ENCODE results near the gene FILIP1L.

Gene FILIP1L

DNA sequence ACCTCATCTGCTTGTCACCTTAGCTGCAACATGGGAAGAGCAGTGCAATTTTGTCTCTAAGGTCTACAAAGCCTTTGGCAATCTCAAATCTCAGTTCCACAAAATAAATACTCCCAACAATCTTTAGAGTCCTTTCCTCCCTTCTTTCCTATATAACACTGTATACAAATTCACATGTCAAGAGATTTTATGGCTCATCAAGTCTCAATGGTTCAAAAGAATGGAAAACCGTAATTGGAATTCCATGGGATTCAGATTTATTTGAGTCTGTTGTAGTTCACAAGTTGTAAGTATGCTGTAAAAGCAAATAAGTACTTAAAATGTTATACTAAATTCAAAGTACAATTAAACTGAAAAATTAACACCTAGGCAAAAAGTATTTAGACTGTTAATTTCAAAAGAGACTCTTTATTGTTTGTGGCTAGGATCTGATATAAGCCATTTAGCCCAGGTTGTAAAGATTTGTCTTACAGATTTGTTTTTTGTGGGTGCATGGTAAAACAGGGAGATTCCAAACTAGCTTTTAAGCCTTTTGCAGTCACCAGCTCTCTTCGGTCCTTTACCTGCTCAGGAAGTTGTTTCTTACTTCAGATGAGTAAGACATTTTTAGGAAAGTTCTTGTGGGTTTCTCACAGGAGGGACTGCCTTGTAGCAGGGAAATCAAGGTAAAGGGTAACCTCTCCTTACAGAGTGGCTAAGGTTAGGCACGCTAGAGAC is 246.5 kb downstream of the FILIP1L start:
- TF ChIP-seq, protein P1, sequence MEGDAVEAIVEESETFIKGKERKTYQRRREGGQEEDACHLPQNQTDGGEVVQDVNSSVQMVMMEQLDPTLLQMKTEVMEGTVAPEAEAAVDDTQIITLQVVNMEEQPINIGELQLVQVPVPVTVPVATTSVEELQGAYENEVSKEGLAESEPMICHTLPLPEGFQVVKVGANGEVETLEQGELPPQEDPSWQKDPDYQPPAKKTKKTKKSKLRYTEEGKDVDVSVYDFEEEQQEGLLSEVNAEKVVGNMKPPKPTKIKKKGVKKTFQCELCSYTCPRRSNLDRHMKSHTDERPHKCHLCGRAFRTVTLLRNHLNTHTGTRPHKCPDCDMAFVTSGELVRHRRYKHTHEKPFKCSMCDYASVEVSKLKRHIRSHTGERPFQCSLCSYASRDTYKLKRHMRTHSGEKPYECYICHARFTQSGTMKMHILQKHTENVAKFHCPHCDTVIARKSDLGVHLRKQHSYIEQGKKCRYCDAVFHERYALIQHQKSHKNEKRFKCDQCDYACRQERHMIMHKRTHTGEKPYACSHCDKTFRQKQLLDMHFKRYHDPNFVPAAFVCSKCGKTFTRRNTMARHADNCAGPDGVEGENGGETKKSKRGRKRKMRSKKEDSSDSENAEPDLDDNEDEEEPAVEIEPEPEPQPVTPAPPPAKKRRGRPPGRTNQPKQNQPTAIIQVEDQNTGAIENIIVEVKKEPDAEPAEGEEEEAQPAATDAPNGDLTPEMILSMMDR (IDR thresholded peaks at IDR 0.05; ENCODE audit: extremely low read depth, missing control alignments), result no peak
- no peak for DNase-seq (ENCODE audit: low spot score)

- DNase-seq (ENCODE audit: low spot score), result no peak
Measured at GRCh38 chr3:99866261-99866761, 248.0 kb downstream of the FILIP1L start.

GRCh38 chr3:99865321-99865720 is 249.0 kb downstream of the FILIP1L start:
- DNase-seq (ENCODE audit: low spot score), result no peak

More at GRCh38 chr3:99866261-99866761, 248.0 kb downstream of the FILIP1L start:
- TF ChIP-seq, protein P1 (IDR thresholded peaks at IDR 0.05; ENCODE audit: extremely low read depth, missing control alignments), result no peak

GRCh38 chr3:99864289-99864688 is 250.0 kb downstream of the FILIP1L start:
- TF ChIP-seq, protein P1 (IDR thresholded peaks at IDR 0.05; ENCODE audit: extremely low read depth, missing control alignments), result no peak
- DNase-seq (ENCODE audit: low spot score), result no peak

More at GRCh38 chr3:99865321-99865720, 249.0 kb downstream of the FILIP1L start:
- TF ChIP-seq, protein P1 (IDR thresholded peaks at IDR 0.05; ENCODE audit: extremely low read depth, missing control alignments), result no peak

DNA sequence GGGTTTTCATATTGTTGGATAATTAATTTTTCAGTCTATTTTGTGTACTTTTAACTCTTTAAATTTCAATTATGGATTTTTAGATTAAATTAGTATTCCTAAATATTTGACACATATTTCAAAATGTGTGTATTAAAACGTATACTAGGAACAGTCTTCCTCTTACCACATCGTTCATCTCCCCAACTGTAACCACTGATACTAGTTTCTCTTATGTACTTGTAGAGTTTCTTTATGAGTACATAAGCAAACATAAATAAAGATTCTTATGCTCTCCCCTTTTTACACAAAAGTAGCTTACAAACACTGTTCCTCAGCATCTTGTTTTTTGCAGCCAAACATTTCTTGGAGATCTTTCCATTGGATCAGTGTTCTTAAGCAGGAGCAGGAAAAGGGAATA is 250.7 kb downstream of the FILIP1L start:
- DNase-seq (ENCODE audit: low spot score), result no peak
- TF ChIP-seq, protein P1 (IDR thresholded peaks at IDR 0.05; ENCODE audit: extremely low read depth, missing control alignments), result no peak

DNA sequence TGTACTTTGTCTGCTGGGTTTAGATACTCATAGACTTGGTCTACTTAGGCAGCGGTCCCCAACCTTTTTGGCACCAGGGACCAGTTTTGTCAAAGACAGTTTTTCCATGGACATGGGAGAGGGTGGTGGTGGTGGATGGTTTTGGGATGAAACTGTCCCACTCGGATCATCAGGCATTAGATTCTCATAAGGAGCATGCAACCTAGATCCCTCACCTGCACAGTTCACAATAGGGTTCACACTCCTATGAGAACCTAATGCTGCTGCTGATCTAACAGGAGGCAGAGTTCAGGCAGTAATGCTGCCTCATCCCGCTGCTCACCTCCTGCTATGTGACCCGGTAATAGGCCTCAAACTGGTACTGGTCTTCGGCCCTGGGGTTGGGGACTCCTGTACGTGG is 251.3 kb downstream of the FILIP1L start:
- TF ChIP-seq, protein P1 (IDR thresholded peaks at IDR 0.05; ENCODE audit: extremely low read depth, missing control alignments), result no peak
- no peak for DNase-seq (ENCODE audit: low spot score)

GRCh38 chr3:99862208-99862607 is 252.1 kb downstream of the FILIP1L start:
- TF ChIP-seq, protein P1 (IDR thresholded peaks at IDR 0.05; ENCODE audit: extremely low read depth, missing control alignments), result no peak
- no peak for DNase-seq (ENCODE audit: low spot score)
